Measurements from ENCODE around the gene ESF1. TPM values are rescaled to one million over a fixed set of nuclear protein-coding genes. Genes with fewer than 3 reads are reported as not detected.
"Not testable (repeated sequence)": the region's sequence is repeated elsewhere in the genome, so short reads cannot be mapped to it uniquely, and the experiment has no call there.

The ESF1 gene
- total RNA-seq, 2 experiments from 2014 or later: 10.1 to 13.5 TPM

GRCh38 chr20:13739731-13740649, 44.7 kb downstream of the ESF1 start:
- Histone ChIP-seq H3K4me2 (ENCODE audit: low read length) (no peak overlapping the region), H3K4me1 (ENCODE audit: insufficient read depth, low read length, poor library complexity, severe bottlenecking) (no peaks in the 10 kb centered on the region), H3K36me3 (ENCODE audit: insufficient read depth, low read length) (peaks cover 68% of the 10 kb centered on the region), H2AFZ (ENCODE audit: low read length) (no peak overlapping the region), H3K27ac (ENCODE audit: low read depth, low read length, poor library complexity, severe bottlenecking) (no peak overlapping the region), H4K20me1 (ENCODE audit: insufficient read depth, low read length) (no peaks in the 10 kb centered on the region), H3K9me2 (ENCODE audit: insufficient read depth, low read length) (no peaks in the 10 kb centered on the region), H3K9me3 (ENCODE audit: low read length) (peaks cover 23% of the 10 kb centered on the region; the same call in 1 of the 2 replicates), H3K79me2 (ENCODE audit: insufficient read depth, low read depth, low read length) (no peaks in the 10 kb centered on the region), H3K4me3 (ENCODE audit: low read depth, low read length, poor library complexity, severe bottlenecking) (no peak overlapping the region)
- no peak for TF ChIP-seq CTCF (conservative IDR thresholded peaks at IDR 0.05; ENCODE audit: low read length)
- TF ChIP-seq EZH2phosphoT487 (IDR thresholded peaks at IDR 0.05; ENCODE audit: borderline replicate concordance, low read depth, low read length): no peak
- ChIA-PET POLR2A (interaction anchor here (0.6 to 1.1 kb wide), 4 partner anchors 8 to 1701 kb away, joined by 3 to 5 read pairs (median 4); no protein-coding TSS in a partner anchor), CTCF (ENCODE audit: unreplicated experiment) (no interaction called here)
- BruUV-seq (replicated peaks): no TSS peak
- intact Hi-C loops (cut with micrococcal nuclease; ENCODE audit: unreplicated experiment): no loop called here
- DNase-seq (ENCODE audit: low spot score): no peak

GRCh38 chr20:13738187-13738586, 46.5 kb downstream of the ESF1 start:
- H3K27ac ChIP-seq (ENCODE audit: low read depth, low read length, poor library complexity, severe bottlenecking); H3K9me2 ChIP-seq (ENCODE audit: insufficient read depth, low read length); H4K20me1 ChIP-seq (ENCODE audit: insufficient read depth, low read length); POLR2A ChIA-PET; H3K4me2 ChIP-seq (ENCODE audit: low read length); H3K4me3 ChIP-seq (ENCODE audit: low read depth, low read length, poor library complexity, severe bottlenecking); H2AFZ ChIP-seq (ENCODE audit: low read length); H3K4me1 ChIP-seq (ENCODE audit: insufficient read depth, low read length, poor library complexity, severe bottlenecking); DNase-seq (ENCODE audit: low spot score); H3K79me2 ChIP-seq (ENCODE audit: insufficient read depth, low read depth, low read length); BruUV-seq (replicated peaks); intact Hi-C loops (cut with micrococcal nuclease; ENCODE audit: unreplicated experiment): not testable (repeated sequence)
- Histone ChIP-seq H3K36me3 (ENCODE audit: insufficient read depth, low read length) (peaks cover 67% of the 10 kb centered on the region), H3K9me3 (ENCODE audit: low read length) (peaks cover 23% of the 10 kb centered on the region; the same call in 1 of the 2 replicates)
- CTCF ChIA-PET (ENCODE audit: unreplicated experiment): interaction anchor here (0.6 kb wide), 1 partner anchor 466 kb away, joined by 3 read pairs; no protein-coding TSS in a partner anchor

DNA sequence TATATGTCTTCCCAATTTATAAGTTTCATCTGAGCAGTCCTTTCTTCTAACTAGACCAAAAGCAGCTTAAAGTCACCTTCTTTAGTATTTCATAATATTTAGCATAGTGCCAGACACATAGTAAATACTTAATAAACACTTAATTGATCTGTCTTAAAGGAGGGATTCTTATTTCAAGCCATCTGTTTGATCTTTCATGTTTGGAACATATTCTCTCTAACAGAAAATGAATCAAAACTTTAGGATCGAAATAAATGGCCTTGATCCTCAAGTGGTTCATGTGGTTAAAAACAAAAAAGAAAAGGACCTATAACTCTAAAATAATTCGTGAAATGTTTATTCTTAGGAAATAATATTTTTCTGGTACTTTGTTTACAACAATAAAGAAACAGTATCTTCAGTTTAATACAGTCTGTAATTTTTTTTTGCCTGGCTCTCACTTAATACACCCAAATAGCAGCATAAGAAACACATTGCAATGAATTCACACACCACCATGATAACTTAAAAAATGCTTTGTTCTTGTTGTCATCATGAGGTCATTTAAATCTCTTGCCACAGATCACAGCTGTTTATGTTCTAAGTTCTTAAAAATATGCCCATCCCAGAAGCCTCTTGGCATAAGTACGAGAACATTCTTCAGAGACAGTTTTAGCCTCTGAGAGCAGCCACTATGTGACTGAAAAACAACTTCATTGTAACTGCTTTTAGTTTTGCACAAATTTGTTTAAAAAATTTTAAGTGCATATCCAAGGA, 48.1 kb downstream of the ESF1 start:
- Histone ChIP-seq H3K4me1 (ENCODE audit: insufficient read depth, low read length, poor library complexity, severe bottlenecking) (no peaks in the 10 kb centered on the region), H3K79me2 (ENCODE audit: insufficient read depth, low read depth, low read length) (no peaks in the 10 kb centered on the region), H2AFZ (ENCODE audit: low read length) (no peak overlapping the region), H3K4me2 (ENCODE audit: low read length) (no peak overlapping the region), H4K20me1 (ENCODE audit: insufficient read depth, low read length) (no peaks in the 10 kb centered on the region), H3K9me2 (ENCODE audit: insufficient read depth, low read length) (no peaks in the 10 kb centered on the region), H3K4me3 (ENCODE audit: low read depth, low read length, poor library complexity, severe bottlenecking) (no peak overlapping the region), H3K36me3 (ENCODE audit: insufficient read depth, low read length) (peaks cover 68% of the 10 kb centered on the region), H3K9me3 (ENCODE audit: low read length) (peaks cover 20% of the 10 kb centered on the region; the same call in 1 of the 2 replicates), H3K27ac (ENCODE audit: low read depth, low read length, poor library complexity, severe bottlenecking) (no peak overlapping the region)
- ChIA-PET POLR2A (interaction anchor here (0.6 to 1.2 kb wide), 3 partner anchors 8 to 14 kb away, joined by 3 read pairs; no protein-coding TSS in a partner anchor), CTCF (ENCODE audit: unreplicated experiment) (no interaction called here)
- intact Hi-C loops (cut with micrococcal nuclease; ENCODE audit: unreplicated experiment): no loop called here
- TF ChIP-seq EZH2phosphoT487 (IDR thresholded peaks at IDR 0.05; ENCODE audit: borderline replicate concordance, low read depth, low read length) (no peak), CTCF (conservative IDR thresholded peaks at IDR 0.05; ENCODE audit: low read length) (no peak)
- DNase-seq (ENCODE audit: low spot score): no peak
- no TSS peak for BruUV-seq (replicated peaks)
